Measurements from ENCODE around the gene S100A16.

GRCh38 chr1:153607381-153607780, 5.6 kb downstream of the S100A16 start:
- no peak for TF ChIP-seq CTCF (IDR thresholded peaks at IDR 0.05)
- no peak for TF ChIP-seq POLR2A (IDR thresholded peaks at IDR 0.05)

Data from body of pancreas (tissue), 4 donors.